Kidney tubule cell (primary cell): ENCODE measurements around the gene BCAR3.
"Not testable (repeated sequence)": the region's sequence is repeated elsewhere in the genome, so short reads cannot be mapped to it uniquely, and the experiment has no call there.

Experiments
- DNase-seq: peaks from one replicate; pipeline ENCODE4 v3.0.0-alpha.2; 2018; ENCODE audit warnings: low spot score

Gene BCAR3

GRCh38 chr1:93689521-93690223, 8.0 kb upstream of the BCAR3 start:
- DNase-seq: no peak

- DNase-seq: no peak
These were observed 5.9 kb upstream of the BCAR3 start for GRCh38 chr1:93687542-93687941.

GRCh38 chr1:93686504-93687250, 5.0 kb upstream of the BCAR3 start:
- DNase-seq: no peak

GRCh38 chr1:93685918-93686317, 4.3 kb upstream of the BCAR3 start:
- DNase-seq: no peak

GRCh38 chr1:93683234-93683633, 1.6 kb upstream of the BCAR3 start:
- DNase-seq: no peak

- no peak for DNase-seq
These were observed 364 bp upstream of the BCAR3 start for GRCh38 chr1:93681989-93682412.

GRCh38 chr1:93680420-93681100, 1.1 kb downstream of the BCAR3 start:
- peak; percentile 90 for DNase-seq

GRCh38 chr1:93680076-93680419, 1.6 kb downstream of the BCAR3 start:
- DNase-seq: peak; percentile 56

GRCh38 chr1:93679546-93679945, 2.1 kb downstream of the BCAR3 start:
- DNase-seq: no peak

- DNase-seq: no peak
These were observed 2.6 kb downstream of the BCAR3 start for GRCh38 chr1:93678946-93679480.

- DNase-seq: no peak
These were observed 3.1 kb downstream of the BCAR3 start for GRCh38 chr1:93678491-93678890.

- DNase-seq: no peak
These were observed 3.9 kb downstream of the BCAR3 start for GRCh38 chr1:93677729-93678128.

- DNase-seq: no peak
These were observed 5.2 kb downstream of the BCAR3 start for GRCh38 chr1:93676427-93676826.

- no peak for DNase-seq
These were observed 5.7 kb downstream of the BCAR3 start for GRCh38 chr1:93675931-93676330.

GRCh38 chr1:93675271-93675670, 6.4 kb downstream of the BCAR3 start:
- DNase-seq: no peak

GRCh38 chr1:93674071-93674470, 7.6 kb downstream of the BCAR3 start:
- not testable (repeated sequence) for DNase-seq

- DNase-seq: no peak
These were observed 8.3 kb downstream of the BCAR3 start for GRCh38 chr1:93673163-93673829.

GRCh38 chr1:93672477-93673162, 9.0 kb downstream of the BCAR3 start:
- no peak for DNase-seq

- peak; percentile 91 for DNase-seq
These were observed 9.6 kb downstream of the BCAR3 start for GRCh38 chr1:93672069-93672468.

- no peak for DNase-seq
These were observed 10.5 kb downstream of the BCAR3 start for GRCh38 chr1:93671099-93671621.

- DNase-seq: peak; percentile 86
These were observed 11.5 kb downstream of the BCAR3 start for GRCh38 chr1:93670141-93670540.
